ENCODE results near the gene GAREM2.

GRCh38 chr2:26141145-26141769, 31.6 kb upstream of the GAREM2 start:
- no peak for TF ChIP-seq CTCF (IDR thresholded peaks at IDR 0.05)
- TF ChIP-seq POLR2A (IDR thresholded peaks at IDR 0.05): no peak

Data from thyroid gland (tissue), 4 donors.